GM12891 (cell line): ENCODE data around the gene C9orf57.

Source experiments
- PAX5 ChIP-seq: IDR thresholded peaks from 2 replicates; pipeline ENCODE4 v1.6.1; 2011; ENCODE audit warnings: low read length, moderate library complexity, mild to moderate bottlenecking; ENCODE audit not compliant: insufficient read depth, severe bottlenecking
- POLR2A ChIP-seq: IDR thresholded peaks from 2 replicates; pipeline ENCODE4 v1.6.1; 2011; ENCODE audit warnings: low read depth, low read length, control low read depth
- POLR2AphosphoS5 ChIP-seq: IDR thresholded peaks from 2 replicates; pipeline ENCODE4 v1.6.1; 2011; ENCODE audit warnings: low read depth, low read length, control low read depth
- POU2F2 ChIP-seq: IDR thresholded peaks from 2 replicates; pipeline ENCODE4 v1.6.1; 2011; ENCODE audit warnings: low read depth, mild to moderate bottlenecking, control low read depth, low read length, moderate library complexity
- SPI1 ChIP-seq: IDR thresholded peaks from 2 replicates; pipeline ENCODE4 v1.6.1; 2011; ENCODE audit warnings: low read depth, low read length, control low read depth
- TAF1 ChIP-seq: IDR thresholded peaks from 2 replicates; pipeline ENCODE4 v1.6.1; 2011; ENCODE audit warnings: low read depth, low read length, control low read depth

DNA sequence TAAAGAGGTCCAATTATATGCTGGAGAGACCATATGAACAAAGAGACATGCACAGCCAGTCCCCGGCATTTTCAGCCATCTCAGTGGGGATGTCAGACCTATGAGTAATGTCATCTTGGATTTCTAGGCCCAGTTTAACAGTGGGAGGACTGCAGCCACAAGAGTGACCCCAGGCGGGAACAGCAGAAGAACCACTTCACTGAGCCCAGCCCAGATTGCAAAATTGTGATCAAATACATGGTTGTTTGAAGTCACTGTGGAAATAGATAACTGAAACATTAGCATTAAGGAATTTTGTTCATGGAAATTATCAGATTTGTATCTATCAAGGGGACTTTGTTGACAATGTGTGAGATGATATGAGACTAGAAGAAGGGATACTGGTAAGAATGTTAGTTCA, 42.1 kb upstream of the C9orf57 start:
- TF ChIP-seq TAF1 (no peak), POLR2AphosphoS5 (no peak), POLR2A (no peak), SPI1 (no peak), PAX5 (no peak), POU2F2 (no peak)
